IMR-90 (cell line): Measurements from ENCODE around the gene RGS10. TPM values are rescaled to one million over a fixed set of nuclear protein-coding genes. Genes with fewer than 3 reads are reported as not detected.

Experiments used
- ATAC-seq: fragments of 200-7000 bp; cut with Tn5 transposase; 2 replicates; pipeline ENCODE4 v1.9.1; 2020; ENCODE audit warnings: low read depth, mild to moderate bottlenecking, moderate library complexity
- BruUV-seq: library from RNA; stranded (reverse); fragments of 400-500 nt; replicated peaks from 2 replicates; lab custom pipeline; 2021; lab: Mats Ljungman, UMichigan
- CTCF ChIA-PET: fragments of 300-600 bp; formaldehyde crosslinking; extraction: SDS; loops from one replicate; lab custom pipeline; 2021; ENCODE audit warnings: antibody characterized with exemption; lab: Yijun Ruan, JAX
- POLR2A ChIA-PET: fragments of 300-600 bp; sonication (Branson Sonifier 250); formaldehyde crosslinking; loops from one replicate; lab custom pipeline; 2022; ENCODE audit warnings: antibody characterized with exemption; ENCODE audit not compliant: unreplicated experiment; lab: Charles Lee
- DNase-seq: peaks from one replicate; pipeline ENCODE4 v3.0.0; 2013
- H2AFZ ChIP-seq: replicated peaks from 2 replicates; pipeline ENCODE3; 2013; ENCODE audit warnings: low read length, mild to moderate bottlenecking; ENCODE audit not compliant: poor library complexity
- H2AK5ac ChIP-seq: 2 replicates; pipeline ENCODE4 v1.6.1; 2013; ENCODE audit warnings: low read depth, low read length, inconsistent platforms
- H2AK9ac ChIP-seq: replicated peaks from 2 replicates; pipeline ENCODE3; 2013; ENCODE audit warnings: mild to moderate bottlenecking, low read depth, low read length, moderate library complexity; ENCODE audit not compliant: poor library complexity
- H2BK120ac ChIP-seq: 2 replicates; pipeline ENCODE4 v1.6.1; 2013; ENCODE audit warnings: low read depth, low read length, inconsistent platforms
- H2BK15ac ChIP-seq: 3 replicates; pipeline ENCODE4 v1.6.1; 2013; ENCODE audit warnings: low read depth, low read length, inconsistent platforms
- H2BK20ac ChIP-seq: 2 replicates; pipeline ENCODE4 v1.6.1; 2013; ENCODE audit warnings: low read depth, mild to moderate bottlenecking, inconsistent platforms, low read length, moderate library complexity
- H2BK5ac ChIP-seq: 2 replicates; pipeline ENCODE4 v1.6.1; 2013; ENCODE audit warnings: mild to moderate bottlenecking, low read depth, low read length, inconsistent platforms; ENCODE audit not compliant: poor library complexity, severe bottlenecking
- H3K14ac ChIP-seq: replicated peaks from 2 replicates; pipeline ENCODE4 v1.6.1; 2013; ENCODE audit warnings: low read depth, low read length, inconsistent platforms
- H3K18ac ChIP-seq: 2 replicates; pipeline ENCODE4 v1.6.1; 2013; ENCODE audit warnings: low read depth, low read length, control low read depth
- H3K23ac ChIP-seq: 2 replicates; pipeline ENCODE4 v1.6.1; 2013; ENCODE audit warnings: low read depth, low read length, inconsistent platforms
- H3K27ac ChIP-seq: 2 replicates; pipeline ENCODE4 v1.5.1; 2013; ENCODE audit warnings: mild to moderate bottlenecking, control low read depth, low read length; ENCODE audit not compliant: insufficient read depth
- H3K27me3 ChIP-seq: 2 replicates; pipeline ENCODE4 v1.6.1; 2013; ENCODE audit warnings: low read length; ENCODE audit not compliant: control insufficient read depth, insufficient read depth
- H3K36me3 ChIP-seq: 2 replicates; pipeline ENCODE4 v1.6.1; 2013; ENCODE audit warnings: low read length, mixed read lengths; ENCODE audit not compliant: control insufficient read depth, insufficient read depth
- H3K4ac ChIP-seq: 2 replicates; pipeline ENCODE4 v1.6.1; 2013; ENCODE audit warnings: low read depth, low read length, inconsistent platforms
- H3K4me1 ChIP-seq: 2 replicates; pipeline ENCODE4 v1.6.1; 2013; ENCODE audit warnings: low read length, mixed read lengths; ENCODE audit not compliant: control insufficient read depth, insufficient read depth
- H3K4me2 ChIP-seq: 2 replicates; pipeline ENCODE4 v1.6.1; 2013; ENCODE audit warnings: low read depth, mild to moderate bottlenecking, control low read depth, low read length, moderate library complexity
- H3K4me3 ChIP-seq: 2 replicates; pipeline ENCODE4 v1.5.1; 2013; ENCODE audit warnings: low read depth, mild to moderate bottlenecking, control low read depth, low read length, moderate library complexity; ENCODE audit not compliant: insufficient read depth
- H3K56ac ChIP-seq: 2 replicates; pipeline ENCODE4 v1.6.1; 2013; ENCODE audit warnings: low read length, inconsistent platforms; ENCODE audit not compliant: insufficient read depth; ENCODE audit errors: extremely low read depth
- H3K79me1 ChIP-seq, 2 experiments: 2 replicates each; pipeline ENCODE4 v1.6.1; 2013; ENCODE audit warnings: low read length in 2 of 2, inconsistent platforms in 1 of 2, low read depth in 1 of 2
- H3K9ac ChIP-seq: 2 replicates; pipeline ENCODE4 v1.6.1; 2013; ENCODE audit warnings: low read depth, low read length, control low read depth
- H3K9me1 ChIP-seq: 2 replicates; pipeline ENCODE4 v1.6.1; 2013; ENCODE audit warnings: low read length, inconsistent platforms; ENCODE audit not compliant: insufficient read depth
- H3K9me3 ChIP-seq: 2 replicates; pipeline ENCODE4 v1.6.1; 2013; ENCODE audit warnings: low read length; ENCODE audit not compliant: control insufficient read depth, insufficient read depth
- H4K20me1 ChIP-seq: 2 replicates; pipeline ENCODE4 v1.6.1; 2013; ENCODE audit warnings: low read length, inconsistent platforms; ENCODE audit not compliant: insufficient read depth
- H4K5ac ChIP-seq: 2 replicates; pipeline ENCODE4 v1.6.1; 2013; ENCODE audit warnings: mild to moderate bottlenecking, low read depth, low read length, control low read depth
- H4K8ac ChIP-seq, 2 experiments: 2 replicates each; pipeline ENCODE4 v1.6.1; 2013; ENCODE audit warnings: low read depth in 2 of 2, low read length in 2 of 2, control low read depth in 1 of 2, inconsistent platforms in 1 of 2
- H4K91ac ChIP-seq: 2 replicates; pipeline ENCODE4 v1.6.1; 2013; ENCODE audit warnings: low read depth, low read length, inconsistent platforms; ENCODE audit not compliant: insufficient read depth
- BHLHE40 ChIP-seq: fragments of 150-350 bp; IDR thresholded peaks from 2 replicates; pipeline ENCODE4 v1.6.1; 2016; ENCODE audit warnings: mild to moderate bottlenecking, low read depth, low read length
- FOS ChIP-seq: fragments of 150-350 bp; IDR thresholded peaks from 2 replicates; pipeline ENCODE4 v1.6.1; 2016; ENCODE audit warnings: low read depth, low read length
- MAZ ChIP-seq: IDR thresholded peaks from 2 replicates; pipeline ENCODE4 v1.6.1; 2012; ENCODE audit warnings: low read depth, mild to moderate bottlenecking, low read length, improper control_type of control experiment, moderate library complexity, borderline replicate concordance
- NFE2L2 ChIP-seq: fragments of 150-350 bp; IDR thresholded peaks from 2 replicates; pipeline ENCODE4 v1.6.1; 2016; ENCODE audit warnings: low read depth, mild to moderate bottlenecking, low read length
- POLR2A ChIP-seq: IDR thresholded peaks from 2 replicates; pipeline ENCODE4 v1.6.1; 2012; ENCODE audit warnings: mild to moderate bottlenecking, low read depth, low read length
- RAD21 ChIP-seq: IDR thresholded peaks from 2 replicates; pipeline ENCODE4 v1.6.1; 2012; ENCODE audit warnings: low read length, improper control_type of control experiment
- RCOR1 ChIP-seq: IDR thresholded peaks from 2 replicates; pipeline ENCODE4 v1.6.1; 2012; ENCODE audit warnings: mild to moderate bottlenecking, low read length, improper control_type of control experiment; ENCODE audit not compliant: insufficient replicate concordance
- WGBS, 2 experiments: methylation state at CpG; one replicate each; pipeline versions ENCODE4 v1.1.5 to v1.1.7; 2013; ENCODE audit warnings: missing lambda C conversion rate in 2 of 2; ENCODE audit not compliant: insufficient read length in 1 of 2; ENCODE audit errors: extremely low coverage in 2 of 2; 5-methylcytosine and 5-hydroxymethylcytosine counted together
- dilution Hi-C: fragments of 300-500 bp; cut with HindIII; formaldehyde crosslinking; loops from one replicate; pipeline ENCODE4 v1.14.3; 2018; ENCODE audit warnings: low sequenced_read_pairs; ENCODE audit not compliant: unreplicated experiment
- in situ Hi-C: fragments of 300-500 bp; cut with MboI; formaldehyde crosslinking; loops from 3 replicates; pipeline ENCODE4 v1.14.3; 2019; ENCODE audit warnings: low sequenced_read_pairs, inconsistent platforms, mixed read lengths
- intact Hi-C: fragments of 100-400 bp; cut with micrococcal nuclease; formaldehyde crosslinking; loops from 2 replicates; pipeline ENCODE4 v1.10.0; 2022
- polyA plus RNA-seq, 3 experiments: library from polyadenylated mRNA; depleted of rRNA; stranded (reverse); fragments of >200 nt; gene quantifications; 2 replicates each; pipeline ENCODE4 v1.2.3, GENCODE V29; 2012; ENCODE audit warnings: low replicate concordance in 1 of 3
- total RNA-seq: library from RNA; depleted of rRNA; stranded (reverse); fragments of >200 nt; gene quantifications from 2 replicates; pipeline ENCODE4 v1.2.3, GENCODE V29; 2012
- TF ChIP-seq, protein P1 (sequence below): conservative IDR thresholded peaks from 2 replicates; pipeline ENCODE4 v1.5.1; 2012; ENCODE audit warnings: mild to moderate bottlenecking, low read depth, low read length, improper control_type of control experiment
- TF ChIP-seq, protein P2 (sequence below): fragments of 150-350 bp; IDR thresholded peaks from 2 replicates; pipeline ENCODE4 v1.6.1; 2017; ENCODE audit warnings: mild to moderate bottlenecking, antibody characterized with exemption, low read length, low read depth

RGS10 gene
- total and polyA plus RNA-seq, 2 of the 4 experiments (the other 2 are of a cell fraction): 35.3 to 89.7 TPM

DNA sequence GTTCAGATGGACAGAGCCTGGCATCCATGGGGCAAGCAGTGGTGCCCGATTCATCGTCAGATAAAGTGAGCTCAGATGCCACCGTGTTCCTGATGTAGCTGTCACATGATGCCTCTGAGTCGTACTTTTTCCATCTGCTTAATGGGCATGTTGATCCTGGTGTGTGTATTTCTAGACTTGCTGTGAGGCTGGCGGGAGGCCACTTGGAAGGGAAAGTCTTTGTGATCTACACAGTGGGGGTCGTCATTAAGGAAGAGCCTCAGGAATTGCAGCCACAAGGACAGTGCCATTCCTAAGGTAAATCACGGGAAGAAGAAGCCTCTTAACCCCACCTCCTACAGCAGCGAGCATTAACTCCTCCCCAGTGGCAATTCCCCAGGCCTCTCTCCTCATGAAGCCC lies 63.0 kb downstream of the RGS10 start:
- POLR2A ChIA-PET: no interaction called here
- Histone ChIP-seq H3K56ac (no peak overlapping the region), H3K27me3 (peaks cover 42% of the 10 kb centered on the region), H3K23ac (no peak overlapping the region; the same call in 1 of the 2 replicates), H3K36me3 (no peaks in the 10 kb centered on the region), H2AFZ (no peak overlapping the region), H2AK9ac (no peak overlapping the region), H3K4me2 (no peak overlapping the region), H4K20me1 (no peaks in the 10 kb centered on the region), H3K79me1 (no peaks in the 10 kb centered on the region), H2BK120ac (no peak overlapping the region), H4K91ac (no peak overlapping the region), H2BK15ac (no peak overlapping the region), H2BK5ac (no peak overlapping the region), H3K4me1 (peaks cover 6% of the 10 kb centered on the region; the same call in 1 of the 2 replicates), H3K14ac (no peak overlapping the region), H2BK20ac (no peak overlapping the region), H3K9me1 (peaks cover 8% of the 10 kb centered on the region; the same call in 1 of the 2 replicates), H3K9me3 (0 out of 2 replicates have a peak, but pooled peaks cover 3% of the 10 kb centered on the region), H3K18ac (no peak overlapping the region), H3K9ac (no peak overlapping the region), H4K5ac (no peak overlapping the region), H4K8ac (no peak overlapping the region), H3K4ac (no peak overlapping the region), H3K4me3 (no peak overlapping the region), H2AK5ac (no peak overlapping the region), H3K27ac (no peak overlapping the region)
- ATAC-seq (no peak), DNase-seq (no peak)
- dilution Hi-C loops (no loop called here), intact Hi-C loops (no loop called here), in situ Hi-C loops (no loop called here)
- CTCF ChIA-PET: no interaction called here
- TF ChIP-seq RCOR1 (no peak), RAD21 (no peak), BHLHE40 (no peak), POLR2A (no peak), MAZ (no peak), FOS (no peak), NFE2L2 (no peak)
- TF ChIP-seq, protein P1, sequence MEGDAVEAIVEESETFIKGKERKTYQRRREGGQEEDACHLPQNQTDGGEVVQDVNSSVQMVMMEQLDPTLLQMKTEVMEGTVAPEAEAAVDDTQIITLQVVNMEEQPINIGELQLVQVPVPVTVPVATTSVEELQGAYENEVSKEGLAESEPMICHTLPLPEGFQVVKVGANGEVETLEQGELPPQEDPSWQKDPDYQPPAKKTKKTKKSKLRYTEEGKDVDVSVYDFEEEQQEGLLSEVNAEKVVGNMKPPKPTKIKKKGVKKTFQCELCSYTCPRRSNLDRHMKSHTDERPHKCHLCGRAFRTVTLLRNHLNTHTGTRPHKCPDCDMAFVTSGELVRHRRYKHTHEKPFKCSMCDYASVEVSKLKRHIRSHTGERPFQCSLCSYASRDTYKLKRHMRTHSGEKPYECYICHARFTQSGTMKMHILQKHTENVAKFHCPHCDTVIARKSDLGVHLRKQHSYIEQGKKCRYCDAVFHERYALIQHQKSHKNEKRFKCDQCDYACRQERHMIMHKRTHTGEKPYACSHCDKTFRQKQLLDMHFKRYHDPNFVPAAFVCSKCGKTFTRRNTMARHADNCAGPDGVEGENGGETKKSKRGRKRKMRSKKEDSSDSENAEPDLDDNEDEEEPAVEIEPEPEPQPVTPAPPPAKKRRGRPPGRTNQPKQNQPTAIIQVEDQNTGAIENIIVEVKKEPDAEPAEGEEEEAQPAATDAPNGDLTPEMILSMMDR: no peak
- TF ChIP-seq, protein P2, sequence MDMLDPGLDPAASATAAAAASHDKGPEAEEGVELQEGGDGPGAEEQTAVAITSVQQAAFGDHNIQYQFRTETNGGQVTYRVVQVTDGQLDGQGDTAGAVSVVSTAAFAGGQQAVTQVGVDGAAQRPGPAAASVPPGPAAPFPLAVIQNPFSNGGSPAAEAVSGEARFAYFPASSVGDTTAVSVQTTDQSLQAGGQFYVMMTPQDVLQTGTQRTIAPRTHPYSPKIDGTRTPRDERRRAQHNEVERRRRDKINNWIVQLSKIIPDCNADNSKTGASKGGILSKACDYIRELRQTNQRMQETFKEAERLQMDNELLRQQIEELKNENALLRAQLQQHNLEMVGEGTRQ: no peak
- WGBS, 2 experiments: 50% methylated on average over 2 of the region's 8 CpGs; no CpG with 5 or more reads in 1 of the 2 experiments
- no TSS peak for BruUV-seq
